T-cell (primary cell): ENCODE data around the gene DNASE2B. TPM values are rescaled to one million over a fixed set of nuclear protein-coding genes. Genes with fewer than 3 reads are reported as not detected.

Experiments used
- ATAC-seq, 4 experiments: fragments of 200-7000 bp in 3 of 4; fragments of 150-1000 bp in 1 of 4; cut with Tn5 transposase; replicated peaks in 1 of 4; 1 replicate in 3 of 4; 2 replicates in 1 of 4; pipeline ENCODE4 v1.10.0; 2021; ENCODE audit warnings: moderate library complexity in 3 of 4, mild to moderate bottlenecking in 2 of 4, moderate number of reproducible peaks in 1 of 4
- CTCF ChIA-PET, 2 donors: fragments of 300-600 bp; sonication (Branson Sonifier 250); formaldehyde crosslinking; loops; one replicate each; lab custom pipeline; 2022; ENCODE audit warnings: antibody characterized with exemption in 2 of 2; lab: Charles Lee
- POLR2A ChIA-PET, 2 donors: fragments of 300-600 bp; sonication (Branson Sonifier 250); formaldehyde crosslinking; loops; one replicate each; lab custom pipeline; 2022; ENCODE audit warnings: antibody characterized with exemption in 2 of 2; lab: Charles Lee
- DNase-seq, 35 experiments: peaks; one replicate each; pipeline versions ENCODE4 v3.0.0 to v3.0.0-alpha.2; 2013 to 2023
- H3K27ac ChIP-seq: one replicate; pipeline ENCODE4 v1.5.1; 2013; ENCODE audit warnings: low read length
- H3K27me3 ChIP-seq, 2 experiments: replicated peaks in 1 of 2; 1 replicate in 1 of 2; 2 replicates in 1 of 2; pipeline versions ENCODE4 v1.6.1 to v1.7.0; 2013; ENCODE audit warnings: low read length in 1 of 2, mixed read lengths in 1 of 2; ENCODE audit not compliant: control insufficient read depth in 2 of 2, insufficient read depth in 2 of 2; ENCODE audit errors: extremely low read depth in 1 of 2
- H3K36me3 ChIP-seq, 2 donors: 1 replicate in 1 of 2; 2 replicates in 1 of 2; pipeline versions ENCODE4 v1.6.1 to v1.7.0; 2013; ENCODE audit warnings: low read length in 1 of 2; ENCODE audit not compliant: control insufficient read depth in 2 of 2, insufficient read depth in 1 of 2; ENCODE audit errors: extremely low read depth in 1 of 2
- H3K4me1 ChIP-seq, 2 experiments: 1 replicate in 1 of 2; 2 replicates in 1 of 2; pipeline versions ENCODE4 v1.6.1 to v1.7.0; 2013; ENCODE audit warnings: low read length in 2 of 2, mixed read lengths in 1 of 2; ENCODE audit not compliant: insufficient read depth in 2 of 2, control insufficient read depth in 1 of 2; ENCODE audit errors: extremely low read depth in 1 of 2
- H3K4me3 ChIP-seq, 2 donors: 1 replicate in 1 of 2; 2 replicates in 1 of 2; pipeline versions ENCODE4 v1.5.1 to v1.7.0; 2013; ENCODE audit warnings: mild to moderate bottlenecking in 2 of 2, low read length in 1 of 2, moderate library complexity in 1 of 2; ENCODE audit not compliant: control insufficient read depth in 1 of 2; ENCODE audit errors: extremely low read depth in 1 of 2
- H3K9me3 ChIP-seq: 2 replicates; pipeline ENCODE4 v1.7.0; 2013
- H3K27ac Mint-ChIP-seq, 2 donors: one replicate each; pipeline ENCODE4 v1.8.0; 2020 to 2021; ENCODE audit warnings: mild to moderate bottlenecking in 2 of 2, mixed read lengths in 2 of 2
- H3K27me3 Mint-ChIP-seq, 2 donors: one replicate each; pipeline ENCODE4 v1.8.0; 2021 to 2022; ENCODE audit warnings: mixed read lengths in 2 of 2
- H3K36me3 Mint-ChIP-seq: one replicate; pipeline ENCODE4 v1.8.0; 2021; ENCODE audit warnings: mixed read lengths
- H3K4me1 Mint-ChIP-seq, 3 donors: one replicate each; pipeline ENCODE4 v1.8.0; 2020 to 2022; ENCODE audit warnings: mixed read lengths in 3 of 3, mild to moderate bottlenecking in 1 of 3
- H3K4me3 Mint-ChIP-seq, 3 donors: one replicate each; pipeline ENCODE4 v1.8.0; 2020 to 2022; ENCODE audit warnings: mild to moderate bottlenecking in 3 of 3, mixed read lengths in 3 of 3, moderate library complexity in 3 of 3
- H3K9me3 Mint-ChIP-seq, 3 donors: one replicate each; pipeline ENCODE4 v1.8.0; 2020 to 2022; ENCODE audit warnings: mixed read lengths in 3 of 3
- WGBS: methylation state at CpG from one replicate; pipeline ENCODE4 v1.1.5; 2013; ENCODE audit warnings: missing lambda C conversion rate; ENCODE audit not compliant: insufficient coverage; 5-methylcytosine and 5-hydroxymethylcytosine counted together
- total RNA-seq, 35 experiments: library from RNA in 6 of 35; stranded (reverse) in 6 of 35; fragments of 120-200 nt in 1 of 35; gene quantifications; one replicate each; pipeline versions ENCODE4 v1.2.1 to v1.2.4 and lab custom pipeline; 2013 to 2026

DNASE2B gene
- total RNA-seq, 5 donors from 2014 or later (not counting 1 experiment from before 2014, with no cell fraction given), result not detected

DNA sequence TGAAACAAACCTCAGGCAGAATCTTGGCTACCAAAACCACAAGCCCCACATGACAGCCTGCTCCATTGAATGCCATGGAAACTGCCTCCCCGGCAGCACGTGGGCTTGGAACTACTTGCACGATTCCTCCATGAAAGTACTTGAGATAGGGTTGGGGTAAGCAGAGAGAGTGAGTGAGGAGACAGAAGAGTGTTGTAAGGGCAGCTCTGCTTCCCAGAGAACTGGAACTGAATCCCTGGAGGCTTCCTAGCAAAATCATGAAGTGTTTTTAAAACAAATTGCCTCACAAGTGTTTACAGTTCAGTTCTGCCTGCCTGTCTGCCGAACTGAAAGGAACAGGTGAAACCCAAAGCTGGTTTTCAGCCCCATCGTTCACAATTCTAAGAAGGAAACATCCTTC lies 35.3 kb upstream of the DNASE2B start:
- Mint-ChIP-seq H3K9me3 (peaks cover 0 to 1% (median 0%) of the 10 kb centered on the region in 3 donors), H3K4me3 (no peak overlapping the region), H3K4me1 (peaks cover 7 to 10% (median 9%) of the 10 kb centered on the region in 3 donors), H3K27ac (no peak overlapping the region), H3K36me3 (no peaks in the 10 kb centered on the region), H3K27me3 (no peaks in the 10 kb centered on the region)
- Histone ChIP-seq H3K4me1 (no peaks in the 10 kb centered on the region), H3K9me3 (no peaks in the 10 kb centered on the region), H3K27me3 (no peaks in the 10 kb centered on the region), H3K27ac (no peak overlapping the region), H3K36me3 (no peaks in the 10 kb centered on the region), H3K4me3 (no peak overlapping the region)
- ATAC-seq (no peak), DNase-seq (no peak)
- POLR2A ChIA-PET, result no interaction called here
- CTCF ChIA-PET, result no interaction called here
- 50% methylated on average over 5 of the region's 5 CpGs for WGBS

- Mint-ChIP-seq H3K27ac (no peak overlapping the region), H3K9me3 (no peaks in the 10 kb centered on the region), H3K27me3 (no peaks in the 10 kb centered on the region), H3K36me3 (no peaks in the 10 kb centered on the region), H3K4me3 (no peak overlapping the region), H3K4me1 (peaks cover 7 to 10% (median 9%) of the 10 kb centered on the region in 3 donors)
- Histone ChIP-seq H3K4me3 (no peak overlapping the region), H3K27me3 (no peaks in the 10 kb centered on the region), H3K36me3 (no peaks in the 10 kb centered on the region), H3K9me3 (no peaks in the 10 kb centered on the region), H3K4me1 (no peaks in the 10 kb centered on the region), H3K27ac (no peak overlapping the region)
- POLR2A ChIA-PET, result no interaction called here
- CTCF ChIA-PET, result no interaction called here
- ATAC-seq (no peak), DNase-seq (no peak)
- WGBS, result 93% methylated on average over 3 of the region's 5 CpGs
Measured at GRCh38 chr1:84363622-84364021, 34.7 kb upstream of the DNASE2B start.

GRCh38 chr1:84365225-84366221 lies 32.8 kb upstream of the DNASE2B start:
- H3K4me1 Mint-ChIP-seq, result peaks cover 7 to 10% (median 9%) of the 10 kb centered on the region in 3 donors
- ChIA-PET POLR2A (no interaction called here), CTCF (interaction anchor here in 1 of 2 donors (0.6 kb wide), 1 partner anchor 407 kb away, joined by 3 read pairs; no protein-coding TSS in a partner anchor)
- H3K27me3 ChIP-seq, result no peaks in the 10 kb centered on the region
- no peaks in the 10 kb centered on the region for H3K27me3 Mint-ChIP-seq
- H3K36me3 Mint-ChIP-seq, result no peaks in the 10 kb centered on the region
- peak in 1 of 35 experiments; percentile 0 for DNase-seq
- H3K9me3 ChIP-seq, result no peaks in the 10 kb centered on the region
- no peak overlapping the region for H3K27ac ChIP-seq
- H3K27ac Mint-ChIP-seq, result no peak overlapping the region
- no peaks in the 10 kb centered on the region for H3K36me3 ChIP-seq
- H3K4me3 ChIP-seq, result no peak overlapping the region
- H3K4me3 Mint-ChIP-seq, result no peak overlapping the region
- WGBS, result 50% methylated on average over 2 of the region's 3 CpGs
- H3K9me3 Mint-ChIP-seq, result peaks cover 0 to 8% (median 0%) of the 10 kb centered on the region in 3 donors
- peak in 2 of 4 experiments; percentile 37 to 45 for ATAC-seq
- H3K4me1 ChIP-seq, result no peaks in the 10 kb centered on the region

DNA sequence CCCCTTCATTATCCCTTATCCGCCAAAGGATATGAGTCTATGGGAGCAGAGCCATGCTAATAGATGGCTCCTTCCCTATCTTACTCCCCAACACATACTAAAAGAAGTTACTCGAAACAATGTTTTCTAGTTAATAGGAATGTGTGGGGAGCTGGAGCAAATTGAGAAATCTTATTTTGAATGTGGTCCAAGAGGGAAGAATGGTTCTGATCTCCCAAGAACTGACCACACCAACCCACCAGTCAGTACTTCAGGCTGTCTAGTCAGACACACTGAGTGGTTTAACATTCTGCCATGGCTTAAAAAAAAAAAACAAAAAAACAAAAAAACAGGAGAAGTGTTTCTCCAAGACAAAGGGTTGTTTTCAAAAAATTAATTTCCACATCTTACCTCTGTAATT lies 31.5 kb upstream of the DNASE2B start:
- H3K4me3 Mint-ChIP-seq, result no peak overlapping the region
- CTCF ChIA-PET, result interaction anchor here in 1 of 2 donors (0.7 kb wide), 1 partner anchor 410 kb away, joined by 9 read pairs; no protein-coding TSS in a partner anchor

DNA sequence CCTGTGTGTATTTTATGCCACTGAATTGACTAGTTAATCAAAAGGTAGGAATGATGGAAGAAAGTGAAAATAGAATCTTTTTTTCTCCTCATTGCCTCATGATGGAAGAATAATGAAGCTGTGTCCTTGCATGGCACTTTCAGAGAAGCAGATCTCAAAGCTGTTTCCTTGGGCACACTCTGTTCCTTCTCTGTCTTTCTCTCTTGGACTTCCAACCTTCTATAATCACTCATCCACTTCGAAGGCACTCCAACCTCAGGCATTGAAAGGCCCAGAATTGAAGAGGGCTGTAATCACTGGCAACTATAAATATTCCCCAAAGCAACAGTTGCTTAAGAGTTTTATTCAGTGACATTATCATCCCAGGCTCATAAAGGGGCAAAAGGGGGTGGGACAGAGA lies 31.1 kb upstream of the DNASE2B start:
- Mint-ChIP-seq H3K4me3 (no peak overlapping the region), H3K27ac (no peak overlapping the region), H3K4me1 (peaks cover 7 to 10% (median 9%) of the 10 kb centered on the region in 3 donors), H3K9me3 (peaks cover 0 to 8% (median 0%) of the 10 kb centered on the region in 3 donors), H3K36me3 (no peaks in the 10 kb centered on the region), H3K27me3 (no peaks in the 10 kb centered on the region)
- ChIA-PET CTCF (interaction anchor here in 1 of 2 donors (0.7 kb wide), 1 partner anchor 409 kb away, joined by 9 read pairs; no protein-coding TSS in a partner anchor), POLR2A (no interaction called here)
- Histone ChIP-seq H3K4me3 (no peak overlapping the region), H3K36me3 (no peaks in the 10 kb centered on the region), H3K4me1 (no peaks in the 10 kb centered on the region), H3K27ac (no peak overlapping the region), H3K9me3 (no peaks in the 10 kb centered on the region), H3K27me3 (no peaks in the 10 kb centered on the region)
- no peak for ATAC-seq
- no CpG with 5 or more reads among the region's 1 CpG for WGBS
- DNase-seq, result no peak

More for the DNA sequence above, 31.5 kb upstream of the DNASE2B start:
- POLR2A ChIA-PET, result no interaction called here
- no peaks in the 10 kb centered on the region for H3K36me3 Mint-ChIP-seq
- WGBS, result no CpG with 5 or more reads among the region's 2 CpGs
- no peaks in the 10 kb centered on the region for H3K4me1 ChIP-seq
- H3K9me3 ChIP-seq, result no peaks in the 10 kb centered on the region
- peaks cover 7 to 10% (median 9%) of the 10 kb centered on the region in 3 donors for H3K4me1 Mint-ChIP-seq
- H3K27ac Mint-ChIP-seq, result no peak overlapping the region
- H3K9me3 Mint-ChIP-seq, result peaks cover 0 to 8% (median 0%) of the 10 kb centered on the region in 3 donors
- H3K27me3 Mint-ChIP-seq, result no peaks in the 10 kb centered on the region
- H3K27ac ChIP-seq, result no peak overlapping the region
- H3K4me3 ChIP-seq, result no peak overlapping the region
- H3K36me3 ChIP-seq, result no peaks in the 10 kb centered on the region
- no peaks in the 10 kb centered on the region for H3K27me3 ChIP-seq
- DNase-seq (no peak), ATAC-seq (no peak)

- Histone ChIP-seq H3K27me3 (no peaks in the 10 kb centered on the region), H3K4me3 (no peak overlapping the region), H3K9me3 (no peaks in the 10 kb centered on the region), H3K27ac (no peak overlapping the region), H3K4me1 (no peaks in the 10 kb centered on the region), H3K36me3 (no peaks in the 10 kb centered on the region)
- Mint-ChIP-seq H3K9me3 (peaks cover 0 to 8% (median 0%) of the 10 kb centered on the region in 3 donors), H3K4me3 (no peak overlapping the region), H3K4me1 (peaks cover 0 to 5% (median under 1%) of the 10 kb centered on the region in 3 donors), H3K36me3 (no peaks in the 10 kb centered on the region), H3K27ac (no peak overlapping the region), H3K27me3 (no peaks in the 10 kb centered on the region)
- CTCF ChIA-PET, result no interaction called here
- POLR2A ChIA-PET, result no interaction called here
- DNase-seq (no peak), ATAC-seq (no peak)
- WGBS, result 85% methylated on average over 5 of the region's 5 CpGs
Measured at GRCh38 chr1:84368441-84368840, 29.8 kb upstream of the DNASE2B start.
